ENCODE results near the gene RNF19B. TPM values are rescaled to one million over a fixed set of nuclear protein-coding genes. Genes with fewer than 3 reads are reported as not detected.

Gene RNF19B
- polyA plus RNA-seq, 2 of the 4 experiments (the other 2 are of a cell fraction), result 9.9 to 22.6 TPM

DNA sequence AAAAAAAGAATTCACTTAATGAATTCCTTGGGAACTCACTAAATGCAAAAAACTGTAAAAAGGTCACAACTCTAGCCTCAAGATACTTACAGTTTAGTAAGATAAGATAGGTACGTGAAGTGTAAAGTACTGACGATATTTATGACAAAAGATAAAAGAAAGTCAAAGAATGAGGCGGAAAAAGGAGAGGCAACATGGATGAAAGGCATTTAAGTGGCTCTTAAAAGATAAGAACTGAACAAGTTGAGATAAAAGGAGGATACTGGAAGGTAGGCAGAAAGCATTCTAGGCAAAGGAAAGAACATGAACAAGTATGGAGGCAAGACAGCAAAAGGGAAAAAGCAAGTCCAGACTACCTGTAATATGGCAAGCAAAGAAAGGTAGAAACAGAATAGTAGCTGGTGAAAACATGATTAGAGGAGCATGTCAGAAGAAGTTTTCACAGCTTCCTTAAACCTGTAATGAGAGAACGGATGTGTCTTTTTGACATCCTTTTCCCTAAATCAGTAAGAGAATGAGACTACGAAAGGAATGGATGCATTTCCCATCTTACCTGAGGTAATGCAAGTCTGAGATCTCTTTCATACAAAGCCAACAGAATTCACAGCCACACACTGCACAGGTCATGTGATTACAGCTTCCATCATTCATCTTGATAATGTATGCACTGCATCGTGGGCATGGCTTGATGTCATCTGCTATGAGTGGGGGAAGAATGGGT, 16.8 kb downstream of the RNF19B start:
- no peak for FAIRE-seq

DNA sequence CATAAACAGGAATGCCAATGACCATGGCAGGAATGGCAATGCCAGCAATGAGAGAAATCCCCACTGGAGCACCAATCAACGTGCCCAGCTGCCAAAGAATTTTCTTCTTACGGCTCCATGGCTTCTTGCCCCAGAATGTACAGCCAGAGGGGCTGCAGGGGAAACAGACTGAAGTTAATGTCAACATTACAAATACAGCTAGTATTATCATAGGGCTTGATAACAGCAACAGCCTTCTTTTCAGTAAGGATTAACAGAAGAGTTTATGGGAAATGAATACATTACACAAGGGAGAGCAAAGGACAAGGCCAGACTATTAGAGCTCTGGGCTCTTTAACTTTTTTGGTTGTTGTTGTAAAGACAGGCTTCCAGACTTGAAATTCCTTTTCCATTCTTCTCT, 18.2 kb downstream of the RNF19B start:
- Histone ChIP-seq H3K9me3 (no peaks in the 10 kb centered on the region), H3K4me3 (no peak overlapping the region), H3K4me2 (no peak overlapping the region), H3K27ac (no peak overlapping the region), H3K4me1 (peaks cover 31% of the 10 kb centered on the region)
- no peak for FAIRE-seq
- DNase-seq (ENCODE audit: low read depth in 1 of 2, low spot score in 1 of 2), result no peak
- no peak for ATAC-seq
- CTCF ChIA-PET, result interaction anchor here (0.9 to 1.8 kb wide), 4 partner anchors 13 to 109 kb away, joined by 3 to 5 read pairs (median 4); no protein-coding TSS in a partner anchor
- POLR2A ChIA-PET, result interaction anchor here (1.1 kb wide), 1 partner anchor 19 kb away, joined by 3 read pairs; no protein-coding TSS in a partner anchor
- TF ChIP-seq SMC3 (IDR thresholded peaks at IDR 0.05) (no peak), BHLHE40 (IDR thresholded peaks at IDR 0.05; ENCODE audit: low read depth, low read length) (no peak), SREBF2 (IDR thresholded peaks at IDR 0.05) (no peak), HOXB5 (CRISPR knock-in tag; IDR thresholded peaks at IDR 0.05) (no peak), FOSB (CRISPR knock-in tag; IDR thresholded peaks at IDR 0.05) (no peak), ESRRA (IDR thresholded peaks at IDR 0.05; ENCODE audit: borderline replicate concordance, low read length) (no peak), CHD2 (IDR thresholded peaks at IDR 0.05; ENCODE audit: low read length, partially characterized antibody) (no peak), HOXB13 (CRISPR knock-in tag; IDR thresholded peaks at IDR 0.05; ENCODE audit: low read depth) (no peak), NFE2L2 (conservative IDR thresholded peaks at IDR 0.05; ENCODE audit: low read length) (no peak), POLR2AphosphoS2 (conservative IDR thresholded peaks at IDR 0.05; ENCODE audit: low read length) (no peak), KDM5A (IDR thresholded peaks at IDR 0.05) (no peak), ZFP36 (IDR thresholded peaks at IDR 0.05; ENCODE audit: borderline replicate concordance, partially characterized antibody) (no peak)
- TF ChIP-seq, protein P1, sequence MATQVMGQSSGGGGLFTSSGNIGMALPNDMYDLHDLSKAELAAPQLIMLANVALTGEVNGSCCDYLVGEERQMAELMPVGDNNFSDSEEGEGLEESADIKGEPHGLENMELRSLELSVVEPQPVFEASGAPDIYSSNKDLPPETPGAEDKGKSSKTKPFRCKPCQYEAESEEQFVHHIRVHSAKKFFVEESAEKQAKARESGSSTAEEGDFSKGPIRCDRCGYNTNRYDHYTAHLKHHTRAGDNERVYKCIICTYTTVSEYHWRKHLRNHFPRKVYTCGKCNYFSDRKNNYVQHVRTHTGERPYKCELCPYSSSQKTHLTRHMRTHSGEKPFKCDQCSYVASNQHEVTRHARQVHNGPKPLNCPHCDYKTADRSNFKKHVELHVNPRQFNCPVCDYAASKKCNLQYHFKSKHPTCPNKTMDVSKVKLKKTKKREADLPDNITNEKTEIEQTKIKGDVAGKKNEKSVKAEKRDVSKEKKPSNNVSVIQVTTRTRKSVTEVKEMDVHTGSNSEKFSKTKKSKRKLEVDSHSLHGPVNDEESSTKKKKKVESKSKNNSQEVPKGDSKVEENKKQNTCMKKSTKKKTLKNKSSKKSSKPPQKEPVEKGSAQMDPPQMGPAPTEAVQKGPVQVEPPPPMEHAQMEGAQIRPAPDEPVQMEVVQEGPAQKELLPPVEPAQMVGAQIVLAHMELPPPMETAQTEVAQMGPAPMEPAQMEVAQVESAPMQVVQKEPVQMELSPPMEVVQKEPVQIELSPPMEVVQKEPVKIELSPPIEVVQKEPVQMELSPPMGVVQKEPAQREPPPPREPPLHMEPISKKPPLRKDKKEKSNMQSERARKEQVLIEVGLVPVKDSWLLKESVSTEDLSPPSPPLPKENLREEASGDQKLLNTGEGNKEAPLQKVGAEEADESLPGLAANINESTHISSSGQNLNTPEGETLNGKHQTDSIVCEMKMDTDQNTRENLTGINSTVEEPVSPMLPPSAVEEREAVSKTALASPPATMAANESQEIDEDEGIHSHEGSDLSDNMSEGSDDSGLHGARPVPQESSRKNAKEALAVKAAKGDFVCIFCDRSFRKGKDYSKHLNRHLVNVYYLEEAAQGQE (IDR thresholded peaks at IDR 0.05), result no peak
- TF ChIP-seq, protein P2, sequence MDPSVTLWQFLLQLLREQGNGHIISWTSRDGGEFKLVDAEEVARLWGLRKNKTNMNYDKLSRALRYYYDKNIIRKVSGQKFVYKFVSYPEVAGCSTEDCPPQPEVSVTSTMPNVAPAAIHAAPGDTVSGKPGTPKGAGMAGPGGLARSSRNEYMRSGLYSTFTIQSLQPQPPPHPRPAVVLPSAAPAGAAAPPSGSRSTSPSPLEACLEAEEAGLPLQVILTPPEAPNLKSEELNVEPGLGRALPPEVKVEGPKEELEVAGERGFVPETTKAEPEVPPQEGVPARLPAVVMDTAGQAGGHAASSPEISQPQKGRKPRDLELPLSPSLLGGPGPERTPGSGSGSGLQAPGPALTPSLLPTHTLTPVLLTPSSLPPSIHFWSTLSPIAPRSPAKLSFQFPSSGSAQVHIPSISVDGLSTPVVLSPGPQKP (IDR thresholded peaks at IDR 0.05; ENCODE audit: low read depth, low read length), result no peak
- TF ChIP-seq, protein P3, sequence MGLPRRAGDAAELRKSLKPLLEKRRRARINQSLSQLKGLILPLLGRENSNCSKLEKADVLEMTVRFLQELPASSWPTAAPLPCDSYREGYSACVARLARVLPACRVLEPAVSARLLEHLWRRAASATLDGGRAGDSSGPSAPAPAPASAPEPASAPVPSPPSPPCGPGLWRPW (IDR thresholded peaks at IDR 0.05), result no peak
- TF ChIP-seq, protein P4, sequence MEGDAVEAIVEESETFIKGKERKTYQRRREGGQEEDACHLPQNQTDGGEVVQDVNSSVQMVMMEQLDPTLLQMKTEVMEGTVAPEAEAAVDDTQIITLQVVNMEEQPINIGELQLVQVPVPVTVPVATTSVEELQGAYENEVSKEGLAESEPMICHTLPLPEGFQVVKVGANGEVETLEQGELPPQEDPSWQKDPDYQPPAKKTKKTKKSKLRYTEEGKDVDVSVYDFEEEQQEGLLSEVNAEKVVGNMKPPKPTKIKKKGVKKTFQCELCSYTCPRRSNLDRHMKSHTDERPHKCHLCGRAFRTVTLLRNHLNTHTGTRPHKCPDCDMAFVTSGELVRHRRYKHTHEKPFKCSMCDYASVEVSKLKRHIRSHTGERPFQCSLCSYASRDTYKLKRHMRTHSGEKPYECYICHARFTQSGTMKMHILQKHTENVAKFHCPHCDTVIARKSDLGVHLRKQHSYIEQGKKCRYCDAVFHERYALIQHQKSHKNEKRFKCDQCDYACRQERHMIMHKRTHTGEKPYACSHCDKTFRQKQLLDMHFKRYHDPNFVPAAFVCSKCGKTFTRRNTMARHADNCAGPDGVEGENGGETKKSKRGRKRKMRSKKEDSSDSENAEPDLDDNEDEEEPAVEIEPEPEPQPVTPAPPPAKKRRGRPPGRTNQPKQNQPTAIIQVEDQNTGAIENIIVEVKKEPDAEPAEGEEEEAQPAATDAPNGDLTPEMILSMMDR (IDR thresholded peaks at IDR 0.05), result no peak
- WGBS (ENCODE audit: missing lambda C conversion rate), result 93% methylated on average over 2 of the region's 2 CpGs

More for the DNA sequence above, 16.8 kb downstream of the RNF19B start:
- Histone ChIP-seq H3K4me2 (peak overlapping the region; percentile 89; the same call in 2 of the 3 replicates), H3K27ac (peak overlapping the region; percentile 61 to 69), H3K4me1 (peaks cover 29% of the 10 kb centered on the region), H3K4me3 (no peak overlapping the region), H3K9me3 (no peaks in the 10 kb centered on the region)
- CTCF ChIA-PET, result interaction anchor here (1.1 to 4.2 kb wide), 4 partner anchors 14 to 179 kb away, joined by 3 to 21 read pairs (median 4); no protein-coding TSS in a partner anchor
- TF ChIP-seq HDAC2 (IDR thresholded peaks at IDR 0.05), result no peak
- TF ChIP-seq ESRRA (IDR thresholded peaks at IDR 0.05; ENCODE audit: borderline replicate concordance, low read length), result no peak
- TF ChIP-seq HEYL (CRISPR knock-in tag; IDR thresholded peaks at IDR 0.05), result no peak
- 0 out of 6 replicates have a peak, but pooled peaks of 1 of the 2 experiments have one; percentile 28 for ATAC-seq
- DNase-seq (ENCODE audit: low read depth in 1 of 2, low spot score in 1 of 2), result no peak
- 92% methylated on average over 6 of the region's 6 CpGs for WGBS (ENCODE audit: missing lambda C conversion rate)
- POLR2A ChIA-PET, result interaction anchor here (1.2 to 1.4 kb wide), 2 partner anchors 16 to 33 kb away, joined by 3 to 7 read pairs; partner anchors contain the start of gene RNF19B
